Measurements from ENCODE around the gene PHF8.

The PHF8 gene

GRCh38 chrX:54012830-54013500, 31.3 kb downstream of the PHF8 start:
- DNase-seq = no peak

GRCh38 chrX:54007682-54008081, 36.6 kb downstream of the PHF8 start:
- no peak for DNase-seq

GRCh38 chrX:53997724-53998123, 46.5 kb downstream of the PHF8 start:
- DNase-seq = no peak

- no peak for DNase-seq
Measured at GRCh38 chrX:53992589-53992988, 51.7 kb downstream of the PHF8 start.

- no peak for DNase-seq
Measured at GRCh38 chrX:53990171-53990570, 54.1 kb downstream of the PHF8 start.

DNA sequence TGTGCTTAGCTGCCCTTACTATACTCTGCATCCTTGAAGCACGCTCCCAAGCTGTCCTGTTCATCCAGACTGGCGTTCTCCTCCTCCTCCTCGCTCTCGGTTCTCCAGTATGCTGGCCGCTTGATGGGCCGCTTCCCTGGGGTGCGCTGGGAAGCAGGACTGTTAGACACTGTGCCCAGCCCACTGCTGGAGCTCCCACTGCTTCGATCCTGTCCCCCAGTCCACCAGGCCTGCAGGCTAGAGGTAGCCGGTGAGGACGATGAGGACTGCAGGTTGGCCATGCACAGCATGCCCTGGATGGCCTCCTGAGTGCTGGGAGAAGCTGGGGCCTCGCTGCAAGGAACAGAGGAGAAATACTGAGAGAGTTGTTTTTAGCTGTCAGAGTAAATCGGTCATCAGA, 59.4 kb downstream of the PHF8 start:
- DNase-seq = no peak

- no peak for DNase-seq
Measured at GRCh38 chrX:53974529-53974928, 69.7 kb downstream of the PHF8 start.

- DNase-seq = no peak
Measured at GRCh38 chrX:53969540-53969939, 74.7 kb downstream of the PHF8 start.

DNA sequence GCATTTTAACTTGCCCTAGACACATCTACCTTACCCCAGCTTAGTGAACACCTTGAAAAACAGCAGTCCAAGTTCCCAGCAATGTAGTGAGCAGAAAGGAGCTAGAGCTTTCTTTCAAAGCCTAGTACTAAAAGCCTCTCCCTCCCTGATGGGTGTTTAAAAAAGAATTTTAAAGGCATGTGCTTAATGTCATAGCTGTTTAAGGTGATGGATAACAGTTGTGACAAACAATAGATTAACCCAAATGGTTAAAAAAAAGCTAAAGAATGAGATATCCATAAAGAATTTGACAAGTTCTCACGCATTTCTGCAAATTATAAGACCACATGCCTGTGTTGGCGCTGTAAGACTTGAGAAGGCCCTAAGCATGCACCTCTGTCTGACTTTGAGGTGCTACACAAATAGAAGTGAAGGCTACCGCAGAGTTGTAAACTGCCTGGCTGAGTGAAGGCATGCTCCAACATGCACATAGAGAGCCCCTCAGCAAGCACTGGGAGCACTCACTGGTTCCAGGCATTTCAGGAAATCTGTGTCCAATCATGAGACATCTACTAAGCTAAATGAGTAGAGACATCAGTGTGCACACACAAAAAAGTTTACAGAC, 94.0 kb downstream of the PHF8 start:
- DNase-seq = no peak

DNA sequence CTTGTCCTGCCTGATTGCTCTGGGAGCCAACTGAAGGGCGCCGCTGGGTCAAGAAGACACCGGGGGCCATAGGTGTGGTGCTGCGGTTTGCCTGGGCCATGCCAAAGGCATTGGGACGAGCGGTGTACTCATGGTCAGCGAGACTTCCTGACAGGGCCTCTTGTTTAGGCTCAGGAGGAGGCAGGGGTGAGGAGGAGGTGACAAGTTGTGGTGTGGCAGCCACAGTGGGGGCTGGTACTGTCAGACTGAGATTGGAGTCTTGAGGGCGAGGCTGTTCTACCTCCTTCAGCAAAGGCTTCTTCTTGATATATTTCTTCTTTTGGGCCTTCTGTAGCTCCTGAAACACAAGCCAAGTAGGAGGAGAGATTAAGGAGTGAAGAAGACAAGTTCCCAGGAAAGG, 104.1 kb downstream of the PHF8 start:
- no peak for DNase-seq

DNA sequence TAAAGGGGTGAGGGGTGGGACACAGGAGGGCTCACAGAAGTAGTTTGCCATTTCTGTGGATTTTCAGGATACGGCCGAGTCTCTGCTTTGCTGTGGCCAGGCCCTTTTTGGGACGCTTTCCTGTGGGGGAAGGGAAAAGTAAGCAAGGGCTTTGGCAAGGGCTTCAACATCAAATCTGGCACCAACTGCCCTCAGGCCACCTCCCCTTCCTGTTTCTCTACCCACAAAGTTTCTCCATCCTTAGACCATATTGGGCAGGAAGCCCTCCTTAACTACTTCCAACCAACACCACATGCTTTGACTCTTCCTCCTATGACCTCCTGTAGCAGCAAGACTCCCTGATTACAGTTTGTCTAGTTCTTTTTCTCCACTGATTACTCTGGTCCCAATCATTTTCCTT, 105.1 kb downstream of the PHF8 start:
- no peak for DNase-seq

DNA sequence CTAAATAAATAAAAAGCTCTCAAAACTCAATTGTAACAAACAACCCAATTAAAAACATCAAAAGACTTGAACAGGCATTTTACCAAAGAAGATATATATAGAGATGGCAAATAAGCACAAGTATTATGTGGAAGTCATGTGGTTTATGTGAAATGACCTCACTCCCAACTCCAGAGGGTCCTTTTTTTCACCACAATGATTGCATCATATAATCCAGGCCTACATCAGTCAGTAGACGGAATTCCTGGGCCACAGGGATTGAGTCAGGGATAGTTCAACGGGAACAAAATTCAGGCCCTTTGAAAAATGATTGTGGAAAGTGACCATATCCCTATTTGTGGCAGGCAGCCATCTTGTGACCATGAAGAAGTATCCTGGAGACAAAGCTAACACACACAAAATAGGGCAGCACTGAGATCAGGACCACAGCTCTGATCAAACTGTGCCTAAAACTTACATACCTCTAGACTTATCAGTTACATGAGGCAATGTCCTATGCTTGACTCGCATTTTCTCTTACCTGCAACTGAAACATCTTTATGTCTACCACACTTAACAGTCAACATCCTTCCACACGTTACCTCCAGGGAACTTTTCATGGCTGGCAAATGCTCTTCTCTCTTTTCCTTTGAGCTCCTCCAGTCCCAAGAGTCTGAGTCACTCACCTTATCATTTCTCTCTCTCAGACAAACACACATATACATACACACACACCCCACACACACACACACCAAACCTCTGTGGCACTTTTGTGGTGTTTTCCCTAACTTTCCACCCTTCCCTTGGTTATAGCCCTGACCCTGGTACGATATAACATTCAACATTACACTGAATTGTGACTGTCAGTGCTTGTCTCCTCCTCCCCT, 113.5 kb downstream of the PHF8 start:
- DNase-seq = no peak

- no peak for DNase-seq
Measured at GRCh38 chrX:53926030-53926429, 118.2 kb downstream of the PHF8 start.

DNA sequence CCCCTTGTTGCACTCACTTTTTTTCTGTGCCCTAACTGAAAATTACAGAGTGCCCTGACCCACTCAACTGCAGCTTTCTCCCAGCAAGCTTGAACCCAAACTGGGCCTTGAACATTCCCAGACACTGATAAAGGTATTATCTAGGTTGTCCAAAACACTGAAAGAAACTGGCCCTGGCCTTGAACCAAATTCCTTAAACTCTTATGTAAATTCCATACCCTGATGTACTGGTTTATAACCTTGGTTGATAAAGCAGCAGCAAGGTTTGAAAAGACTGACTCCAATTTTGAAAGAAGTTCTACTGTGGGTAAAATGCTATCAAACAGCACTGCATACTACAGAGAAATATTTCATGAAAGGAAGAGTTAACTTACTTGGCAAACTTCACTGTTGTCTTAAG, 125.6 kb downstream of the PHF8 start:
- no peak for DNase-seq

- DNase-seq = no peak
Measured at GRCh38 chrX:53900623-53901022, 143.7 kb downstream of the PHF8 start.

- DNase-seq = no peak
Measured at GRCh38 chrX:53895270-53895669, 149.0 kb downstream of the PHF8 start.
